ENCODE data around the gene TMEM183A. TPM values are rescaled to one million over a fixed set of nuclear protein-coding genes. Genes with fewer than 3 reads are reported as not detected.

The TMEM183A gene
- total and polyA plus RNA-seq, 10 of the 15 experiments (the other 5 are each of a cell fraction or from before 2014, with no cell fraction given), result 12.3 to 103 (median 66.3) TPM

DNA sequence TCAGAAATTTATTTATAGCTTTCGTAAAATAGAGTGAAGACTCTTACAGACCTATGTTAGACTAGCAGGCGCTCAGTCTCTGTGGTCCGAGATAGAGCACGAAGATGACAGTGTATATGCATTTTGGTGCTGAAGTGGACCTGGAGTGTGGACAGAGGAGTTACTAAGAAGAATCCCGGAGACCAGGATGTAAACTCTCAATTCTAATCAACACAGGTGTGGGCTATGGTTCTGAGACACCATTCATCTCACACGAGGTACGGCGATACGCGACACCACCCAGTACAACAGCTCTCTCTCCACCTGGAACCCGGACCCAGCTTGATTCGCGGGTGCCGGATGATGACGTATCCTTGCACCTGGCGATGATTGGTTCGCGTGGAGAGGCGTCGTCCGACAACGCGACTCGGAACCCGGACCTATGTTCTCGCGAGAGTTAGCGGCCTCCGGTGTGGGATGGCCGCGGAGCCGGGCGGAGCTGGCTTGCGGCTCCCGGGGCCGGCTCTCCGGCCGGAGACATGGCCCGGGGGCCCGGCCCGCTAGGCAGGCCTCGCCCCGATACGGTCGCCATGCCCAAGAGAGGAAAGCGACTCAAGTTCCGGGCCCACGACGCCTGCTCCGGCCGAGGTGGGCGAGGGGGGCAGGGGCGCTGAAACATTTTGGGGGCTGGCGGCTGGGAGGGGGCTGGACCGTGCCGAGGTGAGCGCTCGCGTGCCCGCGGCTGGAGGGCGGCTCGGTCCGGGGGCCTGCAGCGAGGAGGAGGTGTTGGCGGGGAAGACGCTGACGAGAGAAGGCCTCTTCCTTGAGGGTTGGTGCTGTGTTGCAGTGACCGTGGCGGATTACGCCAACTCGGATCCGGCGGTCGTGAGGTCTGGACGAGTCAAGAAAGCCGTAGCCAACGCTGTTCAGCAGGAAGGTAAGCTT, at the start of gene TMEM183A (continued):
- TF ChIP-seq SUPT20H (IDR thresholded peaks at IDR 0.05; ENCODE audit: borderline replicate concordance, control insufficient read depth, low read depth, low read length) (no peak), ZNF24 (IDR thresholded peaks at IDR 0.05) (no peak), IRF5 (IDR thresholded peaks at IDR 0.05; ENCODE audit: borderline replicate concordance) (peak; percentile 79), ZSCAN29 (IDR thresholded peaks at IDR 0.05) (0 out of 2 replicates have a peak, but pooled peaks have one; percentile 21), E4F1 (IDR thresholded peaks at IDR 0.05; ENCODE audit: borderline replicate concordance, partially characterized antibody) (no peak), CHD2 (IDR thresholded peaks at IDR 0.05; ENCODE audit: borderline replicate concordance, low read depth, low read length) (peak; percentile 99), ZZZ3 (IDR thresholded peaks at IDR 0.05; ENCODE audit: control insufficient read depth, insufficient read length, low read depth) (no peak), KDM1A (IDR thresholded peaks at IDR 0.05; ENCODE audit: borderline replicate concordance) (no peak), BCLAF1 (IDR thresholded peaks at IDR 0.05) (no peak), IKZF2 (IDR thresholded peaks at IDR 0.05) (no peak), MXI1 (IDR thresholded peaks at IDR 0.05; ENCODE audit: low read depth, low read length) (peak; percentile 79), CBX5 (IDR thresholded peaks at IDR 0.05; ENCODE audit: low read depth) (no peak), E2F8 (IDR thresholded peaks at IDR 0.05; ENCODE audit: low read depth, partially characterized antibody) (no peak), MYC (IDR thresholded peaks at IDR 0.05; ENCODE audit: insufficient read depth, insufficient read length, insufficient replicate concordance, low read length, severe bottlenecking) (no peak), ZNF622 (IDR thresholded peaks at IDR 0.05) (no peak), BRCA1 (IDR thresholded peaks at IDR 0.05; ENCODE audit: low read depth, low read length) (peak; percentile 79)
- TF ChIP-seq, protein P1, sequence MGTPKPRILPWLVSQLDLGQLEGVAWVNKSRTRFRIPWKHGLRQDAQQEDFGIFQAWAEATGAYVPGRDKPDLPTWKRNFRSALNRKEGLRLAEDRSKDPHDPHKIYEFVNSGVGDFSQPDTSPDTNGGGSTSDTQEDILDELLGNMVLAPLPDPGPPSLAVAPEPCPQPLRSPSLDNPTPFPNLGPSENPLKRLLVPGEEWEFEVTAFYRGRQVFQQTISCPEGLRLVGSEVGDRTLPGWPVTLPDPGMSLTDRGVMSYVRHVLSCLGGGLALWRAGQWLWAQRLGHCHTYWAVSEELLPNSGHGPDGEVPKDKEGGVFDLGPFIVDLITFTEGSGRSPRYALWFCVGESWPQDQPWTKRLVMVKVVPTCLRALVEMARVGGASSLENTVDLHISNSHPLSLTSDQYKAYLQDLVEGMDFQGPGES (IDR thresholded peaks at IDR 0.05), result peak; percentile 70

Measured in GM12878 (cell line).